Measurements from ENCODE around the gene DNASE1L2.

GRCh38 chr16:2206420-2206779, 29.8 kb upstream of the DNASE1L2 start:
- TF ChIP-seq CTCF (conservative IDR thresholded peaks at IDR 0.05; ENCODE audit: low read depth, low read length): no peak
- no peak for TF ChIP-seq EZH2 (IDR thresholded peaks at IDR 0.05; ENCODE audit: borderline replicate concordance, low read depth, low read length, poor library complexity, severe bottlenecking)

All from A673 (cell line).